GM19452 (cell line): Measurements from ENCODE around the gene DEFB124.
"Not testable (repeated sequence)": the region's sequence is repeated elsewhere in the genome, so short reads cannot be mapped to it uniquely, and the experiment has no call there.

Experiments
- ATAC-seq: cut with Tn5 transposase; IDR thresholded peaks from one replicate; pipeline ENCODE4 v1.9.1; 2021; ENCODE audit not compliant: unreplicated experiment

The DEFB124 gene

DNA sequence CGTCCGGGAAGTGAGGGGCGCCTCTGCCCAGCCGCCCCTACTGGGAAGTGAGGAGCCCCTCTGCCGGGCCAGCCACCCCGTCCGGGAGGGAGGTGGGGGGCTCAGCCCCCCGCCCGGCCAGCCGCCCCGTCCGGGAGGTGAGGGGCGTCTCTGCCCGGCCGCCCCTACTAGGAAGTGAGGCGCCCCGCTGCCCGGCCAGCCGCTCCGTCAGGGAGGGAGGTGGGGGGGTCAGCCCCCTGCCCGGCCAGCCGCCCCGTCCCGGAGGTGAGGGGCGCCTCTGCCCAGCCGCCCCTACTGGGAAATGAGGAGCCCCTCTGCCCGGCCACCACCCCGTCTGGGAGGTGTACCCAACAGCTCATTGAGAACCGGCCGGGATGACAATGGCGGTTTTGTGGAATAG, 47.4 kb downstream of the DEFB124 start:
- not testable (repeated sequence) for ATAC-seq

DNA sequence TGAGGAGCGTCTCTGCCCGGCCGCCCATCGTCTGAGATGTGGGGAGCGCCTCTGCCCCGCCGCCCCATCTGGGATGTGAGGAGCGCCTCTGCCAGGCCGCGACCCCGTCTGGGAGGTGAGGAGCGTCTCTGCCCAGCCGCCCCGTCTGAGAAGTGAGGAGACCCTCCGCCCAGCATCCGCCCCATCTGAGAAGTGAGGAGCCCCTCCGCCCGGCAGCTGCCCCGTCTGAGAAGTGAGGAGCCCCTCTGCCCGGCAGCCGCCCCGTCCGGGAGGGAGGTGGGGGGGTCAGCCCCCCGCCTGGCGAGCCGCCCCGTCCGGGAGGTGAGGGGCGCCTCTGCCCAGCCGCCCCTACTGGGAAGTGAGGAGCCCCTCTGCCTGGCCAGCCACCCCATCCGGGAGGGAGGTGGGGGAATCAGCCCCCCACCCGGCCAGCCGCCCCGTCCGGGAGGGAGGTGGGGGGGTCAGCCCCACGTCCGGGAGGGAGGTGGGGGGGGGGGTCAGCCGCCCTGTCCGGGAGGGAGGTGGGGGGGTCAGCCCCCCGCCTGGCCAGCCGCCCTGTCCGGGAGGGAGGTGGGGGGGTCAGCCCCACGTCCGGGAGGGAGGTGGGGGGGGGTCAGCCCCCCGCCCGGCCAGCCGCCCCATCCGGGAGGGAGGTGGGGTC, 47.9 kb downstream of the DEFB124 start:
- ATAC-seq = not testable (repeated sequence)

- no peak for ATAC-seq
Observed at GRCh38 chr20:31425797-31426196, 49.1 kb downstream of the DEFB124 start.

GRCh38 chr20:31418307-31418706, 56.6 kb downstream of the DEFB124 start:
- ATAC-seq = no peak

- ATAC-seq = no peak
Observed at GRCh38 chr20:31415653-31416052, 59.3 kb downstream of the DEFB124 start.
